ENCODE results near the gene LIPK.
"Not testable (repeated sequence)": the region's sequence is repeated elsewhere in the genome, so short reads cannot be mapped to it uniquely, and the experiment has no call there.

Gene LIPK, protein sequence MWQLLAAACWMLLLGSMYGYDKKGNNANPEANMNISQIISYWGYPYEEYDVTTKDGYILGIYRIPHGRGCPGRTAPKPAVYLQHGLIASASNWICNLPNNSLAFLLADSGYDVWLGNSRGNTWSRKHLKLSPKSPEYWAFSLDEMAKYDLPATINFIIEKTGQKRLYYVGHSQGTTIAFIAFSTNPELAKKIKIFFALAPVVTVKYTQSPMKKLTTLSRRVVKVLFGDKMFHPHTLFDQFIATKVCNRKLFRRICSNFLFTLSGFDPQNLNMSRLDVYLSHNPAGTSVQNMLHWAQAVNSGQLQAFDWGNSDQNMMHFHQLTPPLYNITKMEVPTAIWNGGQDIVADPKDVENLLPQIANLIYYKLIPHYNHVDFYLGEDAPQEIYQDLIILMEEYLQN

DNA sequence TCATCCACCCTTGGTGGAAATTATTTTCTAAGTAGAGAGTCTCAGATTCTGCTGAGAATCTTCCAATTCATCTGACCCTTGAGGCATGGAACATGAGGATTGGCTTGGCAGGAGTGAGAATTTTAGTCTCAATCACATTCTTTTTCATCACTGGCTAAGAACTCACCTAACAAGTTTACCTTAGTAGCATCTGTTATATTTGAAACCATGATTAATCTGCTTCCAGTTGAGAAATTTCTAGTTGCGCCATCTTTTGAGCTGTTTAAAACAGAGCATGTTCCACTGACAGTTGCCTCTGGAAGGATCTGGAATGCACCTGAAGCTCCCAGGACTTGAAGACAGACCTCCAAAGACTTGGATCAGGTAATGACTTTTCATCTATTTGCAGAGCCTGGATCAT lies at the start of gene LIPK:
TSS of gene LIPK (plus strand) at position 292 of the 400 bp plus-strand sequence. CDS start 18,295 bp downstream, outside the sequence.
- no peak for DNase-seq (ENCODE audit: low read depth)

DNA sequence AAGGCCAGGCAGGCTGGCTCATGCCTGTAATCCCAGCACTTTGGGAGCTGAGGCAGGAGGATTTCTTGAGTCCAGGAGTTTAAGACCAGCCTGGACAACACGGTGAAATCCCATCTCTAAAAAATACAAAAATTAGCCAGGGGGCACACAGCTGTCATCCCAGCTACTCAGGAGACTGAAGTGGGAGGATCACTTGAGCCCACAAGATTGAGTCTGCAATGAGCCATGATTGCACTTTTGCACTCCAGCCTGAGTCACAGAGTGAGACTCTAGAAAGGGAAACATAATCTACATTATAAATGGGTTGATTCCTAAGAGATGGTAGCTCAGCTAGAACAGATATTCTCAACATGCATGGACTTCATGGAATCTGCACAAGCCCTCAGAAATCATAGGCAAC lies 48.1 kb upstream of the LIPK start:
- DNase-seq (ENCODE audit: low read depth): no peak

DNA sequence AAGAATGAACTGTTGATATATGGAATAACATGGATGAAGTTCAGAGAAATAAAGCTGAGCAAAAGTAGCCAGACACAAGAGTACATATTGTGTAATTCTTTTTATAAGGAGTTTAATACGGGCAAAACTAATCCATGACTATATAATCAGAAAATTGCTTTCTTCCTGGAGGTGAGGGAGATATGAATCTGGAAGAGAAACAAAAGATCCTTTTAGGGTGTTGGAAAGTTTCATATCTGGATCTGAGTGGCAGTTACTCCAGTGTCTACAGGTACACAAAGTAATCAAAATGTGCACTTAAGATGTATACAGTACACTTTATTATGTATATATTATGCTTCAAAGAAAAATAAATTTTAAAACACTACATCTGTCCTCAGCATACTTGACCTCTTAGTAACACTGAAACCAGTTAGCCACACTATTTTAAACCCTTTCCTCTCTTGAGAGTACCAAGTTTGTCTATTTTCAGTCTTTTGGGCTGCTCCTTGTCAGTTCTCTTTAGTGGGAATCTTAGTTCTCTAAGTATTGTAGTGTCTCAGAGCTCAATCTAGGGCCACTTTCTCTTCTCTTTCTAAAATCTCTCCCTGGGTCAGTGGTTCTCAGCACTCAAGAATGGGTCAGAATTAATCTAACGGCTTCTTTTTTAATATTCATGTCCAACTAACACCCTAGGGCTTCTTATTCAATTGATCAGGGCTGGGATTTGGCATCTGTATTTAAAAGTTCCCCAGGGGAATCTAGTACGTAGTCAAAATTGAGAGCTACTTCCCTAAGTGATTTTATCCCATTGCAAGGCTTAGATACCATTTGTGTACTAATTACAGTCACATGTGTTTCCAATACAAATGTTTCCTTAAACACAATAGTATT lies 46.1 kb upstream of the LIPK start:
- no peak for DNase-seq (ENCODE audit: low read depth)

DNA sequence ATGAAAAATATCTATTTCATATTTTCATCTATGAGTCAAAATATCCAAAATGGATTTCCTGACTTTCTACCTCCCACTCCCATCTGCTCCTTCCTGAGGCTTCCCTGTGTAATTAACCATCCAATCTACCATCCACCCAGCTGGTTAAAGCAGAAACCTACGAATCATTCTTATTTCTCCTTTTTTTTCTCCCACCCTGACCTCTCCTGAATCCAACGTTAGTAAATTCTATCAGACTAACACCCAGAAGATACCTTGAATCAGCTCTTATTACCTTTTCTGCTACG lies 45.5 kb upstream of the LIPK start:
- DNase-seq (ENCODE audit: low read depth): no peak

DNA sequence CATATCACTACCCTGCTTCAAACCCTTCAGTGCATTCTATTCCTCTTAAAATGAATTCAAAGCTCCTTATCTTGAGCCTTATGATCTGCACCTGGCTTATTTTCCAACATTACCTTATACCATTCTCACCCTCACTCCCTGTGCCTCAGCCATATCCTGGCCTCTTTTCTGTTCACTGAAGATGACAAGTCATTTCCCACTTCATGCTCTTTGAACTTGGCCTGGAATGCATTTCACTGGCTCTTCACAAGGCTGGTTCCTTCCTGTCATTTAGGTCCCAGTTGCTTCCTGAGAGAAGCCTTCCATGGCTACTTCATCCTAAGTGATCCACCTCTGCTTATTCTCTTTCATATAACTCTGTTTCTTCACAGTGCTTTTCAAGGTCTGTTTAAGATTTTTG lies 45.0 kb upstream of the LIPK start:
- no peak for DNase-seq (ENCODE audit: low read depth)

DNA sequence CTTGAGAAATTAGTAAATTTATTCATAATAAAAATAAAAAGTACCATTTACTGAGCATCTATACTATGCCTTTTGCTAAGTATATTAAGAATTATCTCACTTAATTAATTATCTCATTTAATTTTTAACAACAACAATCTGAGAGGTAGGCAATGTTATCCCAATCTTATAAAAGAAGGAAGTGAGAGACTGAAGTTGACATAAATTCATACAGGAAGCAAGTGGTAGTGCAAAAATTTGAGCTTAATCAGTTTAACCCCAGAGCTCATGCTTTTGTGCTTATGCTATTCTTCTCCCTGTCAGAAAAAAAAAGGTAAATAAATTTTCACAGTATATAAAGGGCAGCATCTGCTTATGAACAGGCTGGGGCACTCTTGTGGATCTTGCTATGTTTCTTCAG lies 44.5 kb upstream of the LIPK start:
- no peak for DNase-seq (ENCODE audit: low read depth)

DNA sequence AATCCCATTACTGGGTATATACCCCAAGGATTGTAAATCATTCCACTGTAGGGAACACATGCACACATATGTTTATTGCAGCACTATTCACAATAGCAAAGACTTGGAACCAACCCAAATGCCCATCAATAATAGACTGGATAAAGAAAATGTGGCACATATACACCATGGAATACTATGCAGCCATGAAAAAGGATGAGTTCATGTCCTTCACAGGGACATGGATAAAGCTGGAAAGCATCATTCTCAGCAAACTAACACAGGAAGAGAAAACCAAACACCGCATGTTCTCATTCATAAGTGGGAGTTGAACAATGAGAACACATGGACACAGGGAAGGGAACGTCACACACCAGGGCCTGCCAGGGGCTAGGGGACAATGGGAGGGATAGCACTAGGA lies 42.9 kb upstream of the LIPK start:
- DNase-seq (ENCODE audit: low read depth): not testable (repeated sequence)

DNA sequence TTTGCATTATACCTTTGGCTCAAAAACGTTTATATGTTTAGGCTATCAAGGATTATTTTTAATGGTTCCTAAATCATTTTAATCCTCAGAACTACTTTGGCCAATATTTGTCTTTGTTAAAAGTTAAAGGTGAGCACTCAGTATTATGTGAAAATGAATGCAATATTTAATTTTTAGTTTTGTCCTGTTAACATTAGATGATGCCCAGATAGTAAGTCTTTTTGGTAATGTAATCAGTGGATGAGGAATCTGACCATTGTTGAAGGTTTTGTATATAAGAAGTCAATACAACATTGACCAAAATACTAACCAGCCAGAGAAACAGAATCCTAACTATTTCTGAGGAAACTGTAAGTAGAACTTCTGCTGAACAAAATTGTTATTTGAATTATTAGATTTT lies 41.9 kb upstream of the LIPK start, which contains the start of gene LIPF:
TSS of gene LIPF (plus strand) at position 301 of the 400 bp plus-strand sequence. CDS start 2,856 bp downstream, outside the sequence.
- DNase-seq (ENCODE audit: low read depth): no peak

DNA sequence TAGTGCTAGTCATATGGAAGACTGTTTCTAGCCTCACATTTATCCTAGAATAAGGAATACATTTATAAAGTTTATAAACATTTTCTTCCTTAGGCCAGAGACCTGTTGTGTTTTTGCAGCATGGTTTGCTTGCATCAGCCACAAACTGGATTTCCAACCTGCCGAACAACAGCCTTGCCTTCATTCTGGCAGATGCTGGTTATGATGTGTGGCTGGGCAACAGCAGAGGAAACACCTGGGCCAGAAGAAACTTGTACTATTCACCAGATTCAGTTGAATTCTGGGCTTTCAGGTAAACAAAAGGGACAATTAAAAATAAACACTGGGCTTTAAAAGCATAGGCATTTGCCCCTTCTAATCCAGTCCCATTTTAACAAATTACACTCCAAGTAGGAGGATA lies 37.6 kb upstream of the LIPK start:
- DNase-seq (ENCODE audit: low read depth): no peak

DNA sequence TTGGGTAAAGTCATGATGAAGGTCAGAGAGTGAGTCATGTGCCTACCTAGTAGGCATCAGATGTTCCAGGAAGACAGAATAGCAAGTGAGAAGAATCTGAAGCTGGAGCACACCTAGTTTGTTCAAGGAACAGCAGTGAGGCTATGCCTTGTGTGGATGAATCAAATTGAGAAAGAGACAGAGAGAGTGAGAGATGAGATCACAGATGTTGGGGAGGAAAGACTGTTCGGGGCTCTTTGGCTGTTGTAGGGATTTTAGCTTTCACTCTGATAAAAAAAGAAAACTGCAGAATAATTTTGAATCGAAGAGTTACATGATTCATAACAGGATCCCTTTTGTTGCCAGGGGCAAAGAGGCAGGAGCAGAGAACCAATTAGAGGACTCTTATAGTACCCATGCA lies 35.6 kb upstream of the LIPK start:
- no peak for DNase-seq (ENCODE audit: low read depth)

DNA sequence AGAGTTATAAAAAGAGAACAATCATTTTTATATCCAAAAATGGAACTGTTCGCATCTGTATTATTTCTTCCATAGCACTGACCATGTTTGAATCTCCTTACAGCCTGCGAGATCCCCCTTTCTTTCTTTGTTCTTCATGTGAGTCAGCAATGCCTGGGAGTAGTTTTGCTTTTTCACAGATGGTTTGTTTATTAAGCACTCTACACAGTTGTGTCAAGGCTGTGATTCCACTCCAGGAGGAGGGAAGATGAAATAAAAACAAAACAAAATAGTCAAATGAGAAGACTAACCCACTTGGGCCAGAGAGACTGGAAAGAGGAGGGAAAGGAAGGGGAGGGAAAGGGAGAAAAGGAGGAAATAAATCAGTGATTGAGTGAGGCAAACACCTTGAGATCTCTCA lies 34.0 kb upstream of the LIPK start:
- DNase-seq (ENCODE audit: low read depth): no peak

DNA sequence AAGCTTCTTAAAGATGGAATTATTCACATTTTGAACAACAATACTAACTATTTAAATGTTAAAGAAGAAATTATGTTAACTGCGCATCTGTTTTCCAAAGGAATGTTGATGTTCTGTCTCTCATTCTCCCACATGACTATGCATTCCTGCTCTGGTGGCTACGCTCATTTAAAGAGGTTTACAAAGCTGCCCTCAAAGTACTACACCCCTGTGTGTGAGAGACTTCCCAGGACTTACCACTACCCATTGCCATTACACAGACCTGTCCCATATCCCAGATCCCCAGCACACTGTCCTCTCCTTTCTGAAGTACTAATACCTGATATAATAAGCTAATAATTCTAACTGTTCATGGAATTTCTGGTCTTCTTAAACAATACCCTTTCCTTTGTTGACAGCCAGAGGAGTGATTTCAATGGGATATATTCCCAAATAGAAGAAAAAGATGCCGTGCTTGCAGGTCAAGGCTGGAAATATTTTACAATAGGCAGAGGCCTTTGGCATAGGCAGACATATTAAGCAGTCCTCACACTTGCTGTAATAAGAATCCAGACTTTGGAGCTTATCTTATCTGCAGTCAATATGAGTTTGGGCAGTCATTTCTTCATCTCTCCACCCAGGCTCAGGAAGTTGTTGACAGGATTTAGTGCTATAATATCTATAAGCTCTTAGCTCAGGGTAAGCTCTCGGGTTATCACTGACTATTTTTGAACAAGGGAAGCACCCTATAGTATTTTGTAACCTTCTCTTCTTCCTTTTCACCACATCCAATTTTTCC lies 29.6 kb upstream of the LIPK start:
- no peak for DNase-seq (ENCODE audit: low read depth)

DNA sequence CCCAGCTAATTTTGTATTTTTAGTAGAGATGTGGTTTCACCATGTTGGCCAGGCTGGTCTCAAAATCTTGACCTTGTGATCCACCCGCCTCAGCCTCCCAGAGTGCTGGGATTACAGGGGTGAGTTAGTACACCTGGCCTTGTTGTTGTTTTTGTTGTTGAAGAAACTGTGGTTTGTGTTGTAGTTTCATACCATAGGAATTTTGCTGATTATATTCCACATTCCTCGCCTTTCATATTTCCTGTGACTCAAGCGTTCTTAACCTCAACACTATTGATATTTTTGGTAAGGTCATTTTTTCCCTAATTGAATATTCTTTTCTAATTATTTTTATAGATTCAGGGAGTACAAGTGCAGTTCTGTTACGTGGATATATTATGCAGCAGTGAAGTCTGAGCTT lies 25.1 kb upstream of the LIPK start:
- DNase-seq (ENCODE audit: low read depth): no peak

DNA sequence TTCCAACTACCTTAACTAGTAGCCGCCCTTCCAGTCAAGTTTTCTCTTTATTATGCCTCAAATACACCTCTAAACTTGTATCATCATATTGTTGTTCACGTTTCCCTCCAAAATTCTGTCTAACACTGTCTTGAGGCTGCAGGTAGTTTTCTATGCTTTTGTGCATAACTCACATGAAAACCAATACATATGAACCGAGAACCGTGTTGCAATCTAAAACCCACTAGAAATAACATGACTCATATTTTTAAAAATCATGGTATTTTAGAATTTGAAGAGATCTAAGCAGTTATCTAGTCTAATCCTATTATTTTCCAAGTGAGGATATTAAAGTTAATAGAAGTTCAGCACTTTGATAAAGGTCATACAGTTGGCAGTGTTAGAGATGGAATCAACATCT lies 23.6 kb upstream of the LIPK start:
- DNase-seq (ENCODE audit: low read depth): no peak

DNA sequence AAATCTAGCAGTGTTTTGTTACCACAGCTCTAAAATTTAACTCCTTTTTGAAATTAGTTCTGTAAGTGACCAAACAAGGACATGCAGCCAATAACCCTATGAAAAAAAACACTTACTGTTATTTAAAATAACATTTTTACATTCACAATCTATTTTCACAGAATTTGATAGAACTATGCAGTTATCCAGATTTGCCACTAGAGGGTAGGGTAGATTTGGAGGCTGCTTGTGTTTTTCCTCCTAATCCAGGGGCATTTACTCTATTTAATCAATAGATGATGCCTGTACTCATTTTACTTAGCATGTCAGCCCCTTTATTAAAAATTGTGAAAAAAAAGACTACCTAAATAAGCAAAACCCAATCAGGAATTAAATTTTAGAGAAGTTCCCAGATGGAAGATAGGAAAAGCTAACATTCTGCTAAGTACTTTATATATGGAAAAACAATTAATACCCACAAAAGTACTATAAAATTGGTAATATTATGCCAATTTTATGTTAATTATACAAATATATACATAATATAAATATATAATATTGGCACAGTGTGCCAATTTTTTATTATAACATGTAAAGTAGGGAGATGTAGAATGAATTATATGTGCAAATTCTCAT lies 18.1 kb upstream of the LIPK start:
- no peak for DNase-seq (ENCODE audit: low read depth)

DNA sequence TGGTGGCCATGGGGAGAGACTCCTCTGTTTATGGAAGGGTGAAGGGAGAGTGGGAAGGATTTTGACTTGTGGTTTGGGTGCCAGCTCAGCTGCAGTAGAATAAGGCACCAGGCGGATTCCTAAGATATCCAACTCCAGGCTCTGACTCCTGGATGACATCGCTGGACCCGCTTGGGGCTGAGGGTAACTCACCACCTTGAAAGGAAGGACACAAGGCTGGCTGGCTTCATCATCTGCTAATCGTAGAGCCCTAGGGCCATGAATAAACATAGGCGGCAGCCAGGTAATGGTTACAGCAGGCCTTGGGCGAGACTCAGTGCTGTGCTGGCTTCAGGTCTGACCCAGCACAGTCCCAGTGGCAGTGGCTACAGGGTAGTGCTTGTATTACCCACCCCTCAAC lies 16.7 kb upstream of the LIPK start:
- DNase-seq (ENCODE audit: low read depth): no peak

DNA sequence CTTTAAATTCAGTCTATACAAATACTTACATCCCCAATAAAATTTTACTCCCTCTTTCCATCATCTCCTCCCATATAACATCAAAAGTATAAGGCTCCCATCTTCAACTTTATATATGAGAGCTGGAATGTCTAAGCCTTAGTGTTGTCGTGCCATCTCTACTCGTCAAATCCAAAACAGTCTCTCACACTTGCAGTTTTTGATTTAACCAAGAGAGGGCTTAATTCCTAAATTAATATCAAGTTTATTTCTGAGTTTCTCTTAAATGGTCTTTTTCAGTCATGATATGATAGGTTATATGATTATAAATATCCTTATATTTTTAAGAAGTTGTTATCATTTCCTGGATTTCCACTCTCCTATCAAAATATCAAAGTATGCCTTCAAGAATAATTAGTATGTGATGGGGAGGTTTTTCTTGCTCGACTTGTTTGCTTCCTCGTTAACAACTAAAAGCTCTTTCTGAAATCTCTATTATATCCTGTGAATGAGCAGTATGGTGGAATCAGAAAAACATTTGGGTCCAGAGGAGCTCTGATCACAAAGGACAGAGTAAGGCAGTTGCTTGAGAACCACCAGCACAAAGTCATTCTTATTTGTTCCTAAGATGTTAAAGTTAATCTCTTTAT lies 12.5 kb upstream of the LIPK start:
- no peak for DNase-seq (ENCODE audit: low read depth)

DNA sequence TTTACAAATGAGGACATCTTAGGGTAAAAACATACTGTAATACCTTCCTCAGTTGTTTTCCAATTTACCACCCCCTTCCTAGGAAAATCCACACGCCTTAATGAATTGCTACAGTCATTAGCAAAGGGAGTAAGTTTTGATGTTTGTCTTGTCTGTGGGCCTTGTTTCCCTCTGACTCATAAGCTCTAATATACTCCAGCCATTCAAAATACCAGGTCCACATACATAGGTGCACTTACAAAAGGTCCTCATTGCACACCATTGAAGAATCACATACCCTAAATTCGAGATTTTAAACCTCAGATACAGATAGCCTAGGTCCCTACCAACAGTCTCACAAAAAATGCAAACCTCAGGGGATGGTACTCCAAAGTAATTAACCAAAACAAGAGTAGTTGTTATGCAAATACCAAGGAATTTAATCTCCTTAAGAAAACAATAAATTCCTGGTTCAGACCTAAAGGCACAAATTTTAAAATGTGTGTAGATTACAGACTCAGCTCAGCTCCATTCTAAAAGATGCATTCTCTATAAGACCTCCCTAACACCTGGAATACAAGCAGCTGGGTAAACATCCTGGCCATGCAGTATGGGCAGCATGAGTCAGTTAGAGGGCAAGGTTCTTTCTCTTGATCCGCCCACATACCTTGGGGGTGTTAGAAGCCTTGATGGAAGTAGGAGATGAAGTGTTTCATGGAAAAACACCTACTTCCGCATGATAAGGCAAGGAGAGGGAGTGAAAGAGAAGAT lies 3.0 kb upstream of the LIPK start:
- no peak for DNase-seq (ENCODE audit: low read depth)

DNA sequence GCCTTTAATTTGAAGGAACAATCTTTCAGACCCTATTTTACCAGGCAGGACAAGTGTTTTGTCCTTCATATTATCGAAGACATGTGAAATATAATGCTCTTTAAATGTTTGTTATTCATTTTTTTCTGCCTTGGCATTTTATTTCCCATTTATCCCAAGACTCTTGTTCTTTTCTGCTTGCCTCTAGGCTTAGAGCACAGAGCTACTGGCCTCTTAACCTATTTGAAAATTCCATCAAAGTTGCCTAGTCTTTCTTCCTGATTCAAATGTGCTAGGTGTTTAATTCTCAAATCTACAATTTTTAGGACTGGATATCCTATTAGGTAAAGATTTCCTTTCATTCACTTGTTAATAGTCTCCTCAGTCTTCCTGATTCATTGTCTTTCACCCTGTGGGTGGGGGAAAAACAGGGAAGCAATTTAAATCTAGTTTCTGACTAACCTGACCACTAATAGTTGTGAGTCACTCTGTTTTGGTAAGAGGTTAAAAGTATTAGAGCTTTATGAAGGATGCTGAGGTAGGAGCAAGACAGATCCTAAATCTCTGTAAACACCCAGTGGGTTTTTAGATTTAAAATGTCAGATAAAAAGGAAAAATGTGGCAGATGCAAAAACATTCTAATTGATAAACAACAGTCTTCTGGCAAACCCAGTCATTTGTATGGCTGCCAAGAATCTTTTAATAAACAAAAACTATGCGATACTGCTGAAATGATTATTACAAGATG lies 1.5 kb downstream of the LIPK start:
- no peak for DNase-seq (ENCODE audit: low read depth)

DNA sequence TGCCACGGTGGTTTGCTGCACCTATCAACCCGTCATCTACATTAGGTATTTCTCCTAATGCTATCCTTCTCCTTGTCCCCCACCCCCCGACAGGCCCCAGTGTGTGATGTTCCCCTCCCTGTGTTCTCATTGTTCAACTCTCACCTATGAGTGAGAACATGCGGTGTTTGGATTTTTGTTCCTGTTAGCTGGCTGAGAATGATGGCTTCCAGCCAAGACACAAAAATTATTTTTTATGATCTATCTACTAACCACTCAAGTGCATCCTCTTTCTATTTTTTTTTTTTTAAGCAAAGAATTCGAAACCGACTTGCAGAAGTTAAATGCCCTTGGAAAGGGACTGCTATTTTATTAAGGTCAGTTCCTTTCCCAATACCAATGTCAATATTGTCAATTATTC lies 3.3 kb downstream of the LIPK start:
- DNase-seq (ENCODE audit: low read depth): not testable (repeated sequence)
